NCI-H2081 treated with DMSO at 0.1 percent for 48 hours (cell line): ENCODE results near the gene ZMYM4.

ENCODE experiments used
- DNase-seq: peaks from one replicate; lab custom pipeline; 2025; lab: John Stamatoyannopoulos, UW

ZMYM4 gene

GRCh38 chr1:35278886-35279554 is 10.5 kb downstream of the ZMYM4 start:
- DNase-seq = no peak

GRCh38 chr1:35279555-35279904 is 11.0 kb downstream of the ZMYM4 start:
- DNase-seq = no peak

GRCh38 chr1:35280006-35280405 is 11.5 kb downstream of the ZMYM4 start:
- no peak for DNase-seq

GRCh38 chr1:35281565-35281964 is 13.1 kb downstream of the ZMYM4 start:
- no peak for DNase-seq

GRCh38 chr1:35282172-35282571 is 13.7 kb downstream of the ZMYM4 start:
- no peak for DNase-seq

- DNase-seq = no peak
Measured at GRCh38 chr1:35284852-35285251, 16.3 kb downstream of the ZMYM4 start.

GRCh38 chr1:35285771-35286606 is 17.5 kb downstream of the ZMYM4 start:
- DNase-seq = no peak

- no peak for DNase-seq
Measured at GRCh38 chr1:35287807-35288640, 19.5 kb downstream of the ZMYM4 start.

GRCh38 chr1:35288761-35289160 is 20.3 kb downstream of the ZMYM4 start:
- DNase-seq = no peak

- no peak for DNase-seq
Measured at GRCh38 chr1:35290452-35290851, 21.9 kb downstream of the ZMYM4 start.

- DNase-seq = no peak
Measured at GRCh38 chr1:35294809-35295208, 26.3 kb downstream of the ZMYM4 start.

GRCh38 chr1:35297886-35298285 is 29.4 kb downstream of the ZMYM4 start:
- no peak for DNase-seq

- DNase-seq = no peak
Measured at GRCh38 chr1:35298464-35298863, 30.0 kb downstream of the ZMYM4 start.

GRCh38 chr1:35300376-35300775 is 31.9 kb downstream of the ZMYM4 start:
- no peak for DNase-seq

GRCh38 chr1:35301674-35302392 is 33.3 kb downstream of the ZMYM4 start:
- no peak for DNase-seq

GRCh38 chr1:35305383-35305782 is 36.9 kb downstream of the ZMYM4 start:
- DNase-seq = no peak

- DNase-seq = no peak
Measured at GRCh38 chr1:35315649-35316048, 47.1 kb downstream of the ZMYM4 start.

- DNase-seq = no peak
Measured at GRCh38 chr1:35316264-35316663, 47.8 kb downstream of the ZMYM4 start.

GRCh38 chr1:35319988-35320713 is 51.6 kb downstream of the ZMYM4 start:
- DNase-seq = no peak

GRCh38 chr1:35320937-35321336 is 52.4 kb downstream of the ZMYM4 start:
- DNase-seq = no peak

GRCh38 chr1:35324486-35324885 is 56.0 kb downstream of the ZMYM4 start:
- DNase-seq = no peak
